Measurements from ENCODE around the gene PCBD1.

Gene PCBD1

DNA sequence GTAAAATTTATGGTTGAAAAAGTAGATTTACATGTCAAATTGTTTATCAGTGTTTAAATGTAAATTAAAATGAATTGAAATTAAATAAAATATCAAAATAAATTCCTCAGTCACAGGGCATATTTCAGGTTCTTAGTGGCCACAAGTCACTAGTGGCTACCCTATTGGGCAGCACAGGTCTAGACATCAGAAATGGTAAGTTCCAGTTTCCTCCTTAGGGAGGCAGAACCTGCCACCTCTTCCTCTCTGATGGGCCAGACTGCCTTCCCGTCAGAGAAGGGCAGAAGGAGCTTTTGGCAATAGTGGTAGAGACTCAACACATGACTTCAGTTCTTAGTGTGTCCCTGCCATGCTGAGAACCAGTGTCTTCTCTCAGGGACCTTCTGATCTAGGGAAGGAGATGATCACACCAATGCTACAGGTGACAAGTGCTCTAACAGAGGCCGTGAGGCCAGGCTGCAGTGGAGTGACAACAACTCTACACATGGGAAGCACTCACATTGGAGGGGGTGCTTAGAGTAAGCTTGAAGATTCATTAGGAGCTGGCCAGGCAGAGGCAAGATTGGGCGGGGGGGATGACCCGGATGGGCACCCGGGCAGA lies 14.4 kb upstream of the PCBD1 start:
- no peak for DNase-seq (ENCODE audit: low read depth)

- DNase-seq (ENCODE audit: low read depth), result no peak
These were observed 13.0 kb upstream of the PCBD1 start for GRCh38 chr10:70901276-70901878.

DNA sequence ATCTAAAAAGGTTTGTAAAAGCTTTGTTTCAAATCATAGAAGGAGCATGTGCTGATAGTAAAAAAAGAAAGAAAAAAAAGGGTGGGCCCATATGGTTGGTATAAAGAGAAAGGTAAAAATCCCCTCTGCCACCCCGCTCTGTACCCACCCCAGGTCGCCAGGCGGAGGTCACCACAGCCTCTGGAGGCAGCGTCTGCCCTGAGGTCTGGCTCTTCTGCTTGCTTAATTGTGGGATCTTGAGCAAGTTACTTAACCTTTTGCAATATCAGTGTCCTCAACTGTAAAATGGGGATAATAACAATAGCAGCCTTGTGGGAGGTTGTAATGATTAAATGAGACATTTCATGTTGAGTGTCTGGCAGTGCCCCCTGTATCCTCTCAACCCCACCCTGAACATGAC lies 10.7 kb upstream of the PCBD1 start:
- no peak for DNase-seq (ENCODE audit: low read depth)

DNA sequence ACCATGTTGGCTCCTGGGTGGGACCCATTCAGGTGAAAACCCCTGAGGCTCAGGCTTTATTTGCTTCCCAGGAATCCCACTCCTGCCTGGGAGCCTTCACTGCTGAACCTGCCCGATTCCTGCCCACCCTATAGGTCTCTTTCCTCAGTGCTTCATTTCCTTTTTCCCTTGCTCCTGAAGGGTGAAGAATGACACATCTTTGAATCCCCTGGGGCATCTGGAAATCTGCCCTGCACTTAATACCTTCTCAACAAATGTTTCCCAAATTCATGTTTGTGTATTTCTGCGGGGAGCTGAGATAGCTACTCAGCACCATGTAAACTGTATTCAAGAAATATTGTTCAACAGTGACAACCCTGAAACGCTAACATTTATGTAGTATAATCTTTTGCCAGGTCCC lies 10.3 kb upstream of the PCBD1 start:
- DNase-seq (ENCODE audit: low read depth), result no peak

DNA sequence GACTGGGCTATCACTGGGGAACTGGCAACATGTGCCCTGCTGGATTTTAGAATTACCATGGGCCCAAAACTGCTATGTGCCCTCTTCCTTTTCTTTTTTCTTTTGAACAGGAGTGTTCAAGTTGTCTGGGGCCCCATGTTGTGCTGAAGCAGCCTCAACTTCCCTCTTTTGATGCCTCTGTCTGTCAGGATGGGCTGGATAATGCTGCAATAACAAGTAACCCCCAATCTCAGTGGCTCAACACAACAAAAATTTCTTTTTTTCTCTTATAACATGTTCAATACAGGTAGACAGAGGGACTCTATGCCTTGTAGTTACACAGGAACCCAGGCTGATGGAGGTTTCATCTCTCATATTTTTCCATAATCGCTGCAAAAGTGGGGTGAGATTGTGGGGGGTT lies 8.2 kb upstream of the PCBD1 start:
- no peak for DNase-seq (ENCODE audit: low read depth)

GRCh38 chr10:70894416-70894815 lies 6.1 kb upstream of the PCBD1 start:
- DNase-seq (ENCODE audit: low read depth), result no peak

- no peak for DNase-seq (ENCODE audit: low read depth)
These were observed 5.1 kb upstream of the PCBD1 start for GRCh38 chr10:70893227-70894006.

- no peak for DNase-seq (ENCODE audit: low read depth)
These were observed 4.3 kb upstream of the PCBD1 start for GRCh38 chr10:70892631-70893030.

DNA sequence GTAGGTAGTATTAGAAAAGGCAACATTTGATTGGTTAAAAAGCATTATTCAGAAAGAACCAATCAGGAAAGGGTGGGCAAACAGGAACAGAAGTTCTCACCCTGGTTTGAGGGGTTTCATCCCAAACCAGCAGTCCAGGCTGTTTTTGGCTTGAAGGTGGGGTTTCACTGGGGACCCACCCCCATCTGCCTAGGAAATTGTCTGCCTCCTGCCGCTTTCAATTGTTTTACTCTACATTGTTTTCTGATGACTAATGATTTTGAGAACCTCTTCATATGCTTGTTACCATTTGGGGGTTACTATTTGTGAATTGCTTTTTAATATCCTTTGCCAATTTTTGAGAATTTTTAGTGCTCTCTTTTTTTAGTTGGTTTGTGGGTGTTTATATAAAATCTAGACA lies 3.3 kb upstream of the PCBD1 start:
- DNase-seq (ENCODE audit: low read depth), result no peak

GRCh38 chr10:70890917-70891431 lies 2.6 kb upstream of the PCBD1 start:
- no peak for DNase-seq (ENCODE audit: low read depth)

GRCh38 chr10:70889291-70889690 lies 926 bp upstream of the PCBD1 start:
- no peak for DNase-seq (ENCODE audit: low read depth)

- no peak for DNase-seq (ENCODE audit: low read depth)
These were observed 1.3 kb downstream of the PCBD1 start for GRCh38 chr10:70886921-70887665.

DNA sequence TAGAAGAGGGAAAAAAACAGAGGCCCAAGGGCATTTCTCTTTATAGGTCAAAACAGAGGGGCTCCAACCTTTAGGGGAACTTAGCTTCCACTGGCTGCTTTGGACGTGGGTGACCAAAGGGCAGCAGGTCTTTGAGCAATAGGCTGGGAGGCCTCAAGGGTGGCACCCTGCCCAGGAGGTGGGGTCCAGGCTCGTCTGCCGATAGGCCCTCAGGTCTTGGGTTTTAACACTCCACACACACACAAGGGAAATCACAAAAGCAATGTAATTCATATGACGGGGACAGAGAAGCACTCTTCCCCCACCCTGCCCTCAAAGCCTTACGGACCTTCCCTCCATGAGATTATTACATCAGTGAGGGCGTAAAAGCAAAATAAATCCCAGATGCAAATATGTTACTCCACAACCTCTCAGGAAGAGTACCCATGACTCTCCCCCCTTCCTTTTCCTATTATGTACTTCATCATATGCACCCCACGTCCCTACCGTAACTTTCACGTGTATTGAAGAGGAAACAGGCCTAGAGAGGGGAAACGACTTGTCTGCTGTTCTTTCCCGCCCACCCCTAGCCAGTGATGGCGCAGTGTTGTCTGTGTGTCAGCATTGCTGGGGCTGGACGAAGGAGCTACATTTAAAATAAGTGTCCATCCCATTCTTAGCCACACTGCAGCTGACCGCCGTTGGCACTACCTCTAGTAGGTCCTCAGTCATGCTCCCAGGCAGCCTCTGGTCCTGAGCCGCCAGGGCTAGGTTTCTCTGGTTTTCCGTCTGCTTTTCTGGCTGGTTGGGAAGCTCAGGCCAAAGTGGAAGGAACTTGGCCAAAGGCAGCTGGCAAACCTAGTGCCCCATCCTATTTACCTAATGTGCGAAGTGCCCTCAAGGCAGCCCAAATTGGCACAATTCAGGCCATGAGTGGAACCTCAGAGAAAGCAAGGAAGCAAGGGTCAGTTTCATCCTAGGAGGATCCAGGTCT lies 2.1 kb downstream of the PCBD1 start:
- no peak for DNase-seq (ENCODE audit: low read depth)

GRCh38 chr10:70885481-70885880 lies 2.9 kb downstream of the PCBD1 start:
- no peak for DNase-seq (ENCODE audit: low read depth)

DNA sequence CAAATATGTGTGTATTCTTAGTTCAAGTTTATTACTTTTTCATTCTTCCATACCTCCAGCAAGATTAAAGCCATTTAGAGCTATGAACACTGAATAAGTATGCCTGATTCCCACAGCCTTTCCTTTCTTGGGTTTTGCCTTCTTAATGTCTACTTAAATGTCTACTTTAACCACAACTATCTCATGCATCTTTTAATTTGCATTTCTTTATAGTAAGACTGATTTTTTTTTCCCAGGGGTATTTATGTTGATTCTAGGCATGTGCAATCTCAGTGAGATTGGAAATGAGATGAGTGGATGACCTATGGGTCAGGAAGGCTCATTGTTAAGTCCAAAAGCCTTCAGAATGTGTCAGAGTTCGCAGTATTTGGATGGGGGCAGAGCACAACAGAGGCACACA lies 3.6 kb downstream of the PCBD1 start:
- DNase-seq (ENCODE audit: low read depth), result no peak

GRCh38 chr10:70880077-70880534 lies 8.3 kb downstream of the PCBD1 start:
- peak; percentile 59 for DNase-seq (ENCODE audit: low read depth)

DNA sequence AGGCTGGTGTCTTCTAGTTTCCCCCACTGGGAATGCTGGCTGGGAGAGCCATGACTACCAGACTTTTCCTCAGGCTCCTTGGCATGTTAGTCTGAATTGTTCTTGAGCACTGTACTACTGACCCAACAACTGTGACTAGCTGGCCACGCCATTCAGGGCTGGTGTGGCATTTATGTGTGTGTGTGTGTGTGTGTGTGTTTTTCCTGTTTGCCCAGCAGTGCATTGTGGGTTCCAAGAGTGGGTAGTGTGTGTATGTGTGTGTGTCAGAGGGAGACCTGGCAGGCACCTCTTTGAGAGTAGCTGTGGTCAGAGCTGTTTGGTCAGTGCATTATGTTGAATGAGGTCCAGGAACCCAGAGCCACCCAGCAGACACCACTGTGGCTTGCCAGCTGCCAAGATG lies 9.2 kb downstream of the PCBD1 start:
- DNase-seq (ENCODE audit: low read depth), result no peak

DNA sequence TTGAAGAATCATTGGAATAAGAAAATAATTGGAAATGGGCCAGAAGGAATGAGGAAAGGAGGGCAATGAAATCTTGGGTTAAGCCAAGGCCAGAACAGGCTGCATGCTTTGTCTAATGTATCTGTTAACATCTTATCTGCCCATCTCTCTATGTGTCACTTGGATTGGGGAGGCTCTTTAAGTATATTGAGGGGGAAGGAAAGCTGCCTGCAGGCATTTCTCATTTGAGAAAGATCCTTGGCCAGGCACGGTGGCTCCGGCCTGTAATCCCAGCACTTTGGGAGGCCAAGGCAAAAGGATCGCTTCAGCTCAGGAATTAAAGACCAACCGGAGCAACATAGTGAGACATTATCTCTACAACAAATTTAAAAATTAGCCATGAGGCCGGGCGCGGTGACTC lies 14.3 kb downstream of the PCBD1 start:
- DNase-seq (ENCODE audit: low read depth), result no peak

DNA sequence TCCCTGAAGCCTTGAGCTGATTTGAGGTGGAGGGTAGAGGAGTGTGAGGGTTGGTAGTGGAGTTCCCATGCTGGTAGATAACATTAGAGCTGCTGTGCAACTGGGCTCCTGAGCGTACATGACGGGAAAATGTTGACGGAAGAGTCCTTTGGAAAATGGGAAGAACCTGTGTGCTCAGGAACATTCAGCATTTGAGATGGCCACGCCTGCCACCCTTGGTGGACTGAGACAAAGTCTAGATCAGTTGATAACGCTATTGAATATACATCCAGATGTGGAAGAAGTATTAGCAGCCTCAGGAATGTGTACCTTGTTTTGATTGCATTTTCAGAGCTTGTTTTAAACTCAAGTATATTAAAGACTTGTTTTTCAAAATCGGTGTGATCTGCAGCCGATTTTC lies 16.1 kb downstream of the PCBD1 start:
- no peak for DNase-seq (ENCODE audit: low read depth)

DNA sequence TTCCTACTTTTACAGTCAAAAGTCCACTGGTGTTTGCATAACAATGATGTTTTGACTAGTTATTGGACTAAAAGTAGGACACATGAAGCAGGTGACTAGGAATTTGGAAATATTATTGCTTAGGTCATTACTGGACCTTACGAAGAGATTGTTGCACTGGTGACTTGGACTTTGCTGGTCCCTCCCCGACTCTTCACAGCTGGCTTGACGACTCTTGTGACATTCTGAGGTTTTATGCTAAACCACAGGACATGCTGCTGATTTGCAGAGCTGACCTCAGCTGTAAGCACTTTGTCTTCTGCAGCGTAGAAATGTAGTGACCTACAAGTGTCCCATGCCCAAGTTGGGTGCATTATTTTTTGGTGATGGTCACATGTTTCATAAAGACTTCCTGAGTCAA lies 21.9 kb downstream of the PCBD1 start:
- no peak for DNase-seq (ENCODE audit: low read depth)

GRCh38 chr10:70864935-70865334 lies 23.4 kb downstream of the PCBD1 start:
- no peak for DNase-seq (ENCODE audit: low read depth)
